ENCODE data around the gene STX11. TPM values are rescaled to one million over a fixed set of nuclear protein-coding genes. Genes with fewer than 3 reads are reported as not detected.

Gene STX11
- total RNA-seq, 2 donors from 2014 or later = 0.59 to 3.8 TPM

GRCh38 chr6:144160431-144161005 lies 10.2 kb downstream of the STX11 start:
- no peak overlapping the region for H3K27ac ChIP-seq
- no peaks in the 10 kb centered on the region for H3K9me3 ChIP-seq
- DNase-seq = no peak
- no peak overlapping the region for H3K4me3 ChIP-seq
- no peaks in the 10 kb centered on the region for H3K27me3 ChIP-seq
- H3K9ac ChIP-seq (ENCODE audit: low read depth in 2 of 2, low read length in 2 of 2) = no peak overlapping the region
- H3K36me3 ChIP-seq = no peaks in the 10 kb centered on the region
- H3K4me1 ChIP-seq = no peaks in the 10 kb centered on the region
- no peak for TF ChIP-seq CTCF (IDR thresholded peaks at IDR 0.05)
- intact Hi-C loops (cut with DNase I) = no loop called here

- Histone ChIP-seq H3K9ac (ENCODE audit: low read depth in 2 of 2, low read length in 2 of 2) (no peak overlapping the region), H3K9me3 (no peaks in the 10 kb centered on the region), H3K4me3 (no peak overlapping the region), H3K36me3 (no peaks in the 10 kb centered on the region), H3K4me1 (no peaks in the 10 kb centered on the region), H3K27me3 (no peaks in the 10 kb centered on the region), H3K27ac (no peak overlapping the region)
- DNase-seq = no peak
- intact Hi-C loops (cut with DNase I) = no loop called here
- no peak for TF ChIP-seq CTCF (IDR thresholded peaks at IDR 0.05)
These were observed 11.7 kb downstream of the STX11 start for GRCh38 chr6:144161975-144162374.

- intact Hi-C loops (cut with DNase I) = no loop called here
- no peaks in the 10 kb centered on the region for H3K9me3 ChIP-seq
- no peaks in the 10 kb centered on the region for H3K27me3 ChIP-seq
- H3K27ac ChIP-seq = no peak overlapping the region
- no peak for TF ChIP-seq CTCF (IDR thresholded peaks at IDR 0.05)
- DNase-seq = no peak
- H3K9ac ChIP-seq (ENCODE audit: low read depth in 2 of 2, low read length in 2 of 2) = no peak overlapping the region
- H3K4me3 ChIP-seq = no peak overlapping the region
- H3K4me1 ChIP-seq = no peaks in the 10 kb centered on the region
- no peaks in the 10 kb centered on the region for H3K36me3 ChIP-seq
These were observed 12.7 kb downstream of the STX11 start for GRCh38 chr6:144162977-144163376.

GRCh38 chr6:144165784-144166183 lies 15.5 kb downstream of the STX11 start:
- H3K9ac ChIP-seq (ENCODE audit: low read depth in 2 of 2, low read length in 2 of 2) = no peak overlapping the region
- no peak for DNase-seq
- no peak overlapping the region for H3K27ac ChIP-seq
- TF ChIP-seq CTCF (IDR thresholded peaks at IDR 0.05) = no peak
- H3K4me3 ChIP-seq = no peak overlapping the region
- no peaks in the 10 kb centered on the region for H3K9me3 ChIP-seq
- H3K4me1 ChIP-seq = no peaks in the 10 kb centered on the region
- intact Hi-C loops (cut with DNase I) = no loop called here
- no peaks in the 10 kb centered on the region for H3K27me3 ChIP-seq
- H3K36me3 ChIP-seq = no peaks in the 10 kb centered on the region

GRCh38 chr6:144170044-144170443 lies 19.7 kb downstream of the STX11 start:
- Histone ChIP-seq H3K27me3 (no peaks in the 10 kb centered on the region), H3K27ac (no peak overlapping the region), H3K4me1 (no peaks in the 10 kb centered on the region), H3K4me3 (no peak overlapping the region), H3K9me3 (no peaks in the 10 kb centered on the region), H3K9ac (ENCODE audit: low read depth in 2 of 2, low read length in 2 of 2) (no peak overlapping the region), H3K36me3 (no peaks in the 10 kb centered on the region)
- no peak for TF ChIP-seq CTCF (IDR thresholded peaks at IDR 0.05)
- intact Hi-C loops (cut with DNase I) = no loop called here
- DNase-seq = no peak

All from colonic mucosa (tissue), 4 donors.